Measurements from ENCODE around the gene LONP2. TPM values are rescaled to one million over a fixed set of nuclear protein-coding genes. Genes with fewer than 3 reads are reported as not detected.
A peak's percentile ranks its signal among the peaks of the same experiment; 100 is the strongest.

LONP2 gene
- total and polyA plus RNA-seq, 2 of the 13 experiments (the other 11 are each of a cell fraction or from before 2014, with no cell fraction given), result 39.2 to 63.3 TPM

GRCh38 chr16:48385253-48386150 lies 141.4 kb downstream of the LONP2 start, which contains the start of gene SIAH1 (continued):
- TF ChIP-seq, protein P1, sequence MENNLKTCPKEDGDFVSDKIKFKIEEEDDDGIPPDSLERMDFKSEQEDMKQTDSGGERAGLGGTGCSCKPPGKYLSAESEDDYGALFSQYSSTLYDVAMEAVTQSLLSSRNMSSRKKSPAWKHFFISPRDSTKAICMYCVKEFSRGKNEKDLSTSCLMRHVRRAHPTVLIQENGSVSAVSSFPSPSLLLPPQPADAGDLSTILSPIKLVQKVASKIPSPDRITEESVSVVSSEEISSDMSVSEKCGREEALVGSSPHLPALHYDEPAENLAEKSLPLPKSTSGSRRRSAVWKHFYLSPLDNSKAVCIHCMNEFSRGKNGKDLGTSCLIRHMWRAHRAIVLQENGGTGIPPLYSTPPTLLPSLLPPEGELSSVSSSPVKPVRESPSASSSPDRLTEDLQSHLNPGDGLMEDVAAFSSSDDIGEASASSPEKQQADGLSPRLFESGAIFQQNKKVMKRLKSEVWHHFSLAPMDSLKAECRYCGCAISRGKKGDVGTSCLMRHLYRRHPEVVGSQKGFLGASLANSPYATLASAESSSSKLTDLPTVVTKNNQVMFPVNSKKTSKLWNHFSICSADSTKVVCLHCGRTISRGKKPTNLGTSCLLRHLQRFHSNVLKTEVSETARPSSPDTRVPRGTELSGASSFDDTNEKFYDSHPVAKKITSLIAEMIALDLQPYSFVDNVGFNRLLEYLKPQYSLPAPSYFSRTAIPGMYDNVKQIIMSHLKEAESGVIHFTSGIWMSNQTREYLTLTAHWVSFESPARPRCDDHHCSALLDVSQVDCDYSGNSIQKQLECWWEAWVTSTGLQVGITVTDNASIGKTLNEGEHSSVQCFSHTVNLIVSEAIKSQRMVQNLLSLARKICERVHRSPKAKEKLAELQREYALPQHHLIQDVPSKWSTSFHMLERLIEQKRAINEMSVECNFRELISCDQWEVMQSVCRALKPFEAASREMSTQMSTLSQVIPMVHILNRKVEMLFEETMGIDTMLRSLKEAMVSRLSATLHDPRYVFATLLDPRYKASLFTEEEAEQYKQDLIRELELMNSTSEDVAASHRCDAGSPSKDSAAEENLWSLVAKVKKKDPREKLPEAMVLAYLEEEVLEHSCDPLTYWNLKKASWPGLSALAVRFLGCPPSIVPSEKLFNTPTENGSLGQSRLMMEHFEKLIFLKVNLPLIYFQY (CRISPR knock-in tag; IDR thresholded peaks at IDR 0.05; ENCODE audit: borderline replicate concordance), result no peak
- TF ChIP-seq TOE1 (CRISPR knock-in tag; IDR thresholded peaks at IDR 0.05) (peak; percentile 37; the same call in 1 of the 2 replicates), EED (CRISPR knock-in tag; IDR thresholded peaks at IDR 0.05) (0 out of 2 replicates have a peak, but pooled peaks have one; percentile 10), ZNF501 (CRISPR knock-in tag; IDR thresholded peaks at IDR 0.05) (peak; percentile 87; the same call in 1 of the 2 replicates), JUNB (CRISPR knock-in tag; IDR thresholded peaks at IDR 0.05; ENCODE audit: borderline replicate concordance) (no peak), NKX3-1 (CRISPR knock-in tag; IDR thresholded peaks at IDR 0.05) (peak; percentile 92; the same call in 1 of the 2 replicates), ARID4A (CRISPR knock-in tag; IDR thresholded peaks at IDR 0.05; ENCODE audit: borderline replicate concordance) (peak; percentile 86), FOSL2 (CRISPR knock-in tag; IDR thresholded peaks at IDR 0.05) (no peak), GABPA (IDR thresholded peaks at IDR 0.05; ENCODE audit: low read depth, low read length) (no peak), GABPA (CRISPR knock-in tag; IDR thresholded peaks at IDR 0.05; ENCODE audit: low read depth) (no peak), ZFYVE20 (CRISPR knock-in tag; IDR thresholded peaks at IDR 0.05; ENCODE audit: borderline replicate concordance, low read depth) (no peak), NR2F2 (IDR thresholded peaks at IDR 0.05; ENCODE audit: borderline replicate concordance, low read depth) (no peak; the same call in 1 of the 2 replicates), REL (CRISPR knock-in tag; conservative IDR thresholded peaks at IDR 0.05) (0 out of 2 replicates have a peak, but pooled peaks have one; percentile 44), IKZF5 (CRISPR knock-in tag; IDR thresholded peaks at IDR 0.05) (no peak), NFATC3 (CRISPR knock-in tag; IDR thresholded peaks at IDR 0.05) (no peak)
- TF ChIP-seq, protein P2, sequence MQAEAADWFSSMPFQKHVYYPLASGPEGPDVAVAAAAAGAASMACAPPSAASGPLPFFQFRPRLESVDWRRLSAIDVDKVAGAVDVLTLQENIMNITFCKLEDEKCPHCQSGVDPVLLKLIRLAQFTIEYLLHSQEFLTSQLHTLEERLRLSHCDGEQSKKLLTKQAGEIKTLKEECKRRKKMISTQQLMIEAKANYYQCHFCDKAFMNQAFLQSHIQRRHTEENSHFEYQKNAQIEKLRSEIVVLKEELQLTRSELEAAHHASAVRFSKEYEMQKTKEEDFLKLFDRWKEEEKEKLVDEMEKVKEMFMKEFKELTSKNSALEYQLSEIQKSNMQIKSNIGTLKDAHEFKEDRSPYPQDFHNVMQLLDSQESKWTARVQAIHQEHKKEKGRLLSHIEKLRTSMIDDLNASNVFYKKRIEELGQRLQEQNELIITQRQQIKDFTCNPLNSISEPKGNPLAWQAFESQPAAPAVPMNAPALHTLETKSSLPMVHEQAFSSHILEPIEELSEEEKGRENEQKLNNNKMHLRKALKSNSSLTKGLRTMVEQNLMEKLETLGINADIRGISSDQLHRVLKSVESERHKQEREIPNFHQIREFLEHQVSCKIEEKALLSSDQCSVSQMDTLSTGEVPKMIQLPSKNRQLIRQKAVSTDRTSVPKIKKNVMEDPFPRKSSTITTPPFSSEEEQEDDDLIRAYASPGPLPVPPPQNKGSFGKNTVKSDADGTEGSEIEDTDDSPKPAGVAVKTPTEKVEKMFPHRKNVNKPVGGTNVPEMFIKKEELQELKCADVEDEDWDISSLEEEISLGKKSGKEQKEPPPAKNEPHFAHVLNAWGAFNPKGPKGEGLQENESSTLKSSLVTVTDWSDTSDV (CRISPR knock-in tag; IDR thresholded peaks at IDR 0.05), result peak; percentile 67; the same call in 1 of the 2 replicates
